Naive B cell (primary cell): ENCODE measurements around the gene PMM2. TPM values are rescaled to one million over a fixed set of nuclear protein-coding genes. Genes with fewer than 3 reads are reported as not detected.

Experiments used
- ATAC-seq, 2 donors: fragments of 150-1000 bp; cut with Tn5 transposase; 2 replicates each; pipeline ENCODE4 v1.10.0; 2021; ENCODE audit warnings: low read depth in 2 of 2, mild to moderate bottlenecking in 2 of 2, moderate library complexity in 2 of 2
- DNase-seq: peaks from one replicate; pipeline ENCODE4 v3.0.0; 2022
- H3K27ac Mint-ChIP-seq, 6 donors: one replicate each; pipeline ENCODE4 v1.8.0; 2020 to 2022; ENCODE audit warnings: mild to moderate bottlenecking in 6 of 6, mixed read lengths in 6 of 6, moderate library complexity in 5 of 6, inconsistent platforms in 2 of 6
- H3K27me3 Mint-ChIP-seq, 3 donors: one replicate each; pipeline ENCODE4 v1.8.0; 2021 to 2022; ENCODE audit warnings: mixed read lengths in 3 of 3, mild to moderate bottlenecking in 1 of 3
- H3K36me3 Mint-ChIP-seq, 2 donors: one replicate each; pipeline ENCODE4 v1.8.0; 2020 to 2022; ENCODE audit warnings: mixed read lengths in 2 of 2, inconsistent platforms in 1 of 2, mild to moderate bottlenecking in 1 of 2
- H3K4me1 Mint-ChIP-seq, 3 donors: one replicate each; pipeline ENCODE4 v1.8.0; 2020 to 2022; ENCODE audit warnings: mixed read lengths in 3 of 3, inconsistent platforms in 1 of 3, mild to moderate bottlenecking in 1 of 3, moderate library complexity in 1 of 3
- H3K4me3 Mint-ChIP-seq, 8 donors: one replicate each; pipeline ENCODE4 v1.8.0; 2020 to 2022; ENCODE audit warnings: mild to moderate bottlenecking in 8 of 8, mixed read lengths in 8 of 8, moderate library complexity in 8 of 8, inconsistent platforms in 2 of 8
- H3K9me3 Mint-ChIP-seq, 7 donors: one replicate each; pipeline ENCODE4 v1.8.0; 2020 to 2022; ENCODE audit warnings: mixed read lengths in 7 of 7, mild to moderate bottlenecking in 5 of 7, inconsistent platforms in 2 of 7, moderate library complexity in 1 of 7
- polyA plus RNA-seq, 6 donors: library from polyadenylated mRNA; unstranded; fragments of 300-500 nt; fragmentation: Illumina TruSeq; gene quantifications; one replicate each; pipeline ENCODE4 v1.2.3, GENCODE V29; 2021; ENCODE audit warnings: low read depth in 6 of 6

Gene PMM2
- polyA plus RNA-seq, 6 donors from 2014 or later: 19.8 to 33.0 (median 25.1) TPM

GRCh38 chr16:8887952-8888560, 90.4 kb downstream of the PMM2 start:
- DNase-seq (no peak), ATAC-seq (no peak)
- Mint-ChIP-seq H3K27ac (peak overlapping the region in 3 of 6 donors; percentile 54 to 69 (median 62)), H3K9me3 (no peaks in the 10 kb centered on the region), H3K36me3 (peaks cover 2 to 7% of the 10 kb centered on the region in 2 donors), H3K27me3 (peaks cover 0 to 9% (median 8%) of the 10 kb centered on the region in 3 donors), H3K4me3 (peak overlapping the region in 2 of 8 donors; percentile 6 to 22), H3K4me1 (peaks cover 31 to 49% (median 39%) of the 10 kb centered on the region in 3 donors)

- Mint-ChIP-seq H3K4me1 (peaks cover 31 to 52% (median 42%) of the 10 kb centered on the region in 3 donors), H3K27ac (peak overlapping the region in 3 of 6 donors; percentile 54 to 96 (median 77)), H3K36me3 (peaks cover 6 to 14% of the 10 kb centered on the region in 2 donors), H3K9me3 (no peaks in the 10 kb centered on the region), H3K27me3 (peaks cover 0 to 9% (median 8%) of the 10 kb centered on the region in 3 donors), H3K4me3 (no peak overlapping the region)
- ATAC-seq: no peak
- no peak for DNase-seq
These were observed 91.6 kb downstream of the PMM2 start for GRCh38 chr16:8888951-8889892.

GRCh38 chr16:8889893-8890548, 92.4 kb downstream of the PMM2 start:
- H3K27me3 Mint-ChIP-seq: peaks cover 0 to 9% (median 8%) of the 10 kb centered on the region in 3 donors
- no peaks in the 10 kb centered on the region for H3K9me3 Mint-ChIP-seq
- H3K36me3 Mint-ChIP-seq: peaks cover 13 to 19% of the 10 kb centered on the region in 2 donors
- H3K4me3 Mint-ChIP-seq: peak overlapping the region in 2 of 8 donors; percentile 18 to 61
- peaks cover 31 to 52% (median 42%) of the 10 kb centered on the region in 3 donors for H3K4me1 Mint-ChIP-seq
- no peak for ATAC-seq
- DNase-seq: no peak
- peak overlapping the region in 5 of 6 donors; percentile 30 to 98 (median 96) for H3K27ac Mint-ChIP-seq

- peaks cover 28 to 48% (median 37%) of the 10 kb centered on the region in 3 donors for H3K4me1 Mint-ChIP-seq
- no peak for ATAC-seq
- DNase-seq: no peak
These were observed 92.9 kb downstream of the PMM2 start for GRCh38 chr16:8890549-8890921.

GRCh38 chr16:8892101-8892575, 94.5 kb downstream of the PMM2 start:
- Mint-ChIP-seq H3K27me3 (no peaks in the 10 kb centered on the region), H3K36me3 (peaks cover 20 to 30% of the 10 kb centered on the region in 2 donors), H3K27ac (peak overlapping the region; percentile 92 to 98 (median 96)), H3K9me3 (no peaks in the 10 kb centered on the region), H3K4me3 (peak overlapping the region in 6 of 8 donors; percentile 18 to 64 (median 28)), H3K4me1 (peaks cover 19 to 34% (median 26%) of the 10 kb centered on the region in 3 donors)
- no peak for ATAC-seq
- no peak for DNase-seq

More at GRCh38 chr16:8890549-8890921, 92.9 kb downstream of the PMM2 start:
- H3K27ac Mint-ChIP-seq: peak overlapping the region in 5 of 6 donors; percentile 69 to 98 (median 96)
- H3K9me3 Mint-ChIP-seq: no peaks in the 10 kb centered on the region
- peak overlapping the region in 1 of 8 donors; percentile 18 for H3K4me3 Mint-ChIP-seq
- H3K27me3 Mint-ChIP-seq: peaks cover 0 to 5% (median 5%) of the 10 kb centered on the region in 3 donors
- H3K36me3 Mint-ChIP-seq: peaks cover 18 to 24% of the 10 kb centered on the region in 2 donors

- Mint-ChIP-seq H3K27me3 (no peaks in the 10 kb centered on the region), H3K27ac (peak overlapping the region in 4 of 6 donors; percentile 25 to 96 (median 48)), H3K9me3 (no peaks in the 10 kb centered on the region), H3K36me3 (peaks cover 20 to 37% of the 10 kb centered on the region in 2 donors), H3K4me3 (no peak overlapping the region), H3K4me1 (peaks cover 17 to 26% (median 18%) of the 10 kb centered on the region in 3 donors)
- no peak for DNase-seq
- ATAC-seq: no peak
These were observed 95.8 kb downstream of the PMM2 start for GRCh38 chr16:8893426-8893825.

GRCh38 chr16:8893976-8894690, 96.5 kb downstream of the PMM2 start:
- no peaks in the 10 kb centered on the region for H3K27me3 Mint-ChIP-seq
- DNase-seq (no peak), ATAC-seq (no peak)
- H3K9me3 Mint-ChIP-seq: no peaks in the 10 kb centered on the region
- peak overlapping the region in 1 of 8 donors; percentile 45 for H3K4me3 Mint-ChIP-seq
- H3K36me3 Mint-ChIP-seq: peaks cover 20 to 39% of the 10 kb centered on the region in 2 donors
- peak overlapping the region in 4 of 6 donors; percentile 25 to 96 (median 74) for H3K27ac Mint-ChIP-seq
- H3K4me1 Mint-ChIP-seq: peaks cover 17 to 26% (median 18%) of the 10 kb centered on the region in 3 donors

GRCh38 chr16:8894736-8895334, 97.2 kb downstream of the PMM2 start:
- peak overlapping the region in 3 of 6 donors; percentile 53 to 96 (median 78) for H3K27ac Mint-ChIP-seq
- peak overlapping the region in 2 of 8 donors; percentile 4 to 45 for H3K4me3 Mint-ChIP-seq
- H3K27me3 Mint-ChIP-seq: no peaks in the 10 kb centered on the region
- H3K9me3 Mint-ChIP-seq: no peaks in the 10 kb centered on the region
- ATAC-seq (no peak), DNase-seq (no peak)
- peaks cover 17 to 26% (median 18%) of the 10 kb centered on the region in 3 donors for H3K4me1 Mint-ChIP-seq
- peaks cover 20 to 39% of the 10 kb centered on the region in 2 donors for H3K36me3 Mint-ChIP-seq

GRCh38 chr16:8898660-8899318, 101.2 kb downstream of the PMM2 start:
- Mint-ChIP-seq H3K36me3 (peaks cover 24 to 39% of the 10 kb centered on the region in 2 donors), H3K27ac (peak overlapping the region in 2 of 6 donors; percentile 26 to 36), H3K27me3 (no peaks in the 10 kb centered on the region), H3K4me3 (peak overlapping the region in 1 of 8 donors; percentile 2), H3K9me3 (no peaks in the 10 kb centered on the region), H3K4me1 (no peaks in the 10 kb centered on the region)
- DNase-seq: no peak
- no peak for ATAC-seq
